Fibroblast of skin of abdomen (primary cell): Measurements from ENCODE around the gene NHSL1.
"Not testable (repeated sequence)": the region's sequence is repeated elsewhere in the genome, so short reads cannot be mapped to it uniquely, and the experiment has no call there.

Source experiments
- DNase-seq: peaks from one replicate; pipeline ENCODE4 v3.0.0-alpha.2; 2013

Gene NHSL1

GRCh38 chr6:138456401-138456790 is 42.9 kb downstream of the NHSL1 start:
- no peak for DNase-seq

DNA sequence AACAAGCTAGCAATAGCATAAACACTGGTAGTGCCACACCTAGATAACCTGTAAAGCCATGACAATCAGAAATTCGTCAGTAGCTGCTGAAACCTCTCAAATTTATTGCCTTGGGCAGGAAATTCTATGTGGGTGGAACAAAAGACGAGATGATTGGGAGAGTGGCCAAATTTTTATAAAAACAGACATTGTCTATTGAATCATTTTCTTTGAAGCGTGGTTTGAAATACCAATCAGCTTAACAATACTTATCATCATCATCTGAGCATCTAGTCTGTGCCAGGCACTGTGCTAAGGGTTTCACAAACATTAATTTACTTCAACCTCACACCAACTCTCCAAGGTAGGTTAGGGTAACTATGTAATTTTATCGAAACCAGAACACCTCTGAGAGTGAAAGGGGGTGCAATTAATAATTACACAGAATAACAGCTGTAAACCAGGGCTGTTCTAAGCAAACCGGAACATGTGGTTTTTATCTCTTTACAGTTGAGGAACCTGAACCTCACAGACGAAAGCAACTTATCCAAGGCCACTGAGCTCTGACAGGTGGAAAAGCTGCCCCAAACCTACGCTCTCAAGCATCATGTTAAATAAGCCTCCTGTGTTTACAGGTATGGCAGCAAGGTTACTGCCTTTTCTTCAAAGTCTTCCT is 43.4 kb downstream of the NHSL1 start:
- DNase-seq = peak; percentile 60

DNA sequence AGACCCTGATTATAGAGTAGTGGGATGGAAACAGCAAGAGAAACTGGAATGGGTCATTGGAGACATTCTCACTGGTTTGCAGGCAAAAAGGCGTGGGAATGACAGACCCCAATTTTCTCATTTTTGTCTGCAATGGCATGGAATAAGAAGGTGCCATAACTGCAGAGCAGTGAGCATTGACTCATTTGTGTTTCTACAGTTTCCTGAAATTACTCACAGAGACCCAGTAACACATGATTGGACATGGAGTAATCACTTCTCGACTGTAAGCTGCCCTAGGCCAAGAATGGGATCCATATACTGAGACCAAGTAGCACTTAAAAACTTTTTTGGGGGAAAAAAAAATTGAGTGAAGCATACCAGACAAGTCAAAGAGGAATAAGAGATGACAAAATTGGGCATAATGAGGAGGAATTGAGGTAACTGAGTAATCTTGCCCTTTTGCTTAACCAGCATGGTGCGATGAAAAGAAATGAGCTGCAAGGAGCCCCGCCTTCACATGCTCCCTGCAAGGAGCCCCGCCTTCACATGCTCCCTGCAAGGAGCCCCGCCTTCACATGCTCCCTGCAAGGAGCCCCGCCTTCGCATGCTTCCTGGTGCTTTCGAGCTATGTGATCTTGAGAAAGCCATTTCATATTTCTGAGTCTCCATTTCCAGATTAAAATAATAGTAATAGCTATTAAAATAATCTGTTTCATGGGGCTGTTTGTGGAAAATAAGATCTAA is 44.1 kb downstream of the NHSL1 start:
- no peak for DNase-seq

DNA sequence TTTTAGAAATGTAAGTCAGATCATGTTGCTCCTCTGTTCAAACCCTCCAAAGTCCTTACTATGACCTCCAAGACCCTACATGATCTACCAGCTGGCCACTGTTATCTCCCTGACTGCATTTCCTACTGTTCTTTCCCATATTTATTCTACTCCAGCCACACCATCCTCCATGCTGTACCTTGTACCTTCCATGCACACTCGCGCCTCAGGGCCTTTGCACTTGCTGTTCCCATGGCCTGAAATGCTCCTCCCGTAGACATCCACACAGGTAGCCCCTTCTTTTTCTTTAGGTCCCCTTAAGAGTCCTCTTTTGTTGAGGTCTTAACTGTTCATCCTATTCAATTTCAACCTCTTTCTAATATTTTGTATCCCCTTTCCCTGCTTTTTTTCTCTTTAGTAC is 48.3 kb downstream of the NHSL1 start:
- no peak for DNase-seq

- DNase-seq = no peak
Measured at GRCh38 chr6:138450445-138450844, 48.8 kb downstream of the NHSL1 start.

DNA sequence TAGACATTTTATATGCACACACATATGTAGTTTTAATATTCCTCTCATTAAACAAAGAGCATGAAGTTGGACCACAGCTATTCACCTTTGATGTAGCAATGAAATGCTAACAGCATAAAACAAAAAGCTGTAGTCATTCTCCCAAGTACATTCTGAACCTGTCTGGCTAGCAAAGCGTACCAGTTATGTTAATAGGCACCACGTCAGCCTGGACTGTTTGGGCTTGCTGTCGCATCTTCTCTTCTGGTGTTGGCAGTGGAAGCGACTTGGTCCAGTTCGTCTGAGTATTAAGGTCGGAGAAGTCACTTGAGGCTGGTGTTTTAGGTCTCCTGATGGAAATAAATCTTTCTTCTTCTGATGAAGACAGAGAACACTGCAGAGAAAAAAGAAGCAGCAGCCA is 52.5 kb downstream of the NHSL1 start:
- no peak for DNase-seq

DNA sequence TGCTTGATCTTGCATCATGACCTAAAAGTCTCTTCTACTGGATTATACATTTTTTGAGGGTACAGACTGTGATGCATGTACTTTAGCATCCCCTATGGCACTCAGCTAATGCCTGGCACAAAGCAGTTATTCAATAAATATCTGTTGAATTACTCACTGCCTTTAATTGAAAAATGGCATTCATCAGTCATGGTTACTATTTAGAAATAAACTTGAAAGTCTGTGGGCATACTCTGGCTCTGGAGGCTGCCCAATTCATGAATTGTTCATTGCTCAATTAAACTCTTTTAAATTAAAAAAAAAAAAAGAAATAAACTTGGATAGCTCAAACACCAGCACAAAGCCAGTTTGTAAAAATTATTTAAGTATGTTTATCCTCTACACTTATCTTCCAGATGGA is 55.3 kb downstream of the NHSL1 start:
- no peak for DNase-seq

GRCh38 chr6:138442663-138443062 is 56.6 kb downstream of the NHSL1 start:
- DNase-seq = no peak

DNA sequence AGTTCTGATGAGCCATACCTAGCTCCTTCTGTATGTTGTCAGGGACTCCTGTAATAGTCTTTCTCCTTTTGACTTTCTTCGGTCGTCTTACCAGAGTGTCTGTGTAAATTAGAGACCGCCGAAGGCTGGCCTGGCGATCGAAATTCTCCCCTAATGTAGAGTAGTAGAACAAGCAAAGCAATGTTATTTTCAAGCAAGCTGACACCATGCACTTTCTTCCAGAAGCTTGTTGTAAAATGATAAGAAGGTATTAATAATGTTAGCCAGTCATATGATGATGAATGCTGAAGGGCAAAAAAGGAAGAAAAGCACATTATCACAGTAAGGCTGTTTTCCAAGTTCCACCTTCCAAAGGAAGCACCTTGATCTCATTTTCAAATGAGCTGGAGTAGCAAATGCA is 57.3 kb downstream of the NHSL1 start:
- no peak for DNase-seq

DNA sequence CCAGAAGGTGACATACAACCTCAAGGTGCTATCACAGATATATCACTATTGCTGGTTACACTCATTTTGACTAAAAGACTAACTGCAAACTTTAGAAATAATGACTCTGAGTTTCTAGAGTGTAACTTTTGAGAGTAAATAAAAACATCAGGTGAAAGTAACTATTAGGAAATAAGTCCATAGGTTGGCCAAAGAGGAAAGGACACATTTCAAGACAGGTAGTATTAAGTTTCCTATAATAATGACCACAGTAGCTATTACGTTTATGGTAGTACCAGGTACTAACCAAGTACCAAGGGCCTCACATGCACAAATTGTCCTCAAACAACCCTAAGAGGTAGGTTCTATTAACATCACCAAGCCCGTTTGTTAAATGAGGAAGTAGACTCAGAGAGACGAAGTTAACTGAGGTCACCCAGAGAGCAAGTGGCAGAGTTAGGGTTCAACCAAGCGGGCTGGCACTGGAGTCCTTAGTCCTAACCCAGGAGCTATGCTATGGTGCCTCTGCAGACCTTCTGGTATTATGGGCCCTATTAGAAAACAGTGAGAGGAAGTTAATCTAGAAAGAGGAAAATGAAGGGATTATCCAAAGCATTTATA is 58.4 kb downstream of the NHSL1 start:
- no peak for DNase-seq

DNA sequence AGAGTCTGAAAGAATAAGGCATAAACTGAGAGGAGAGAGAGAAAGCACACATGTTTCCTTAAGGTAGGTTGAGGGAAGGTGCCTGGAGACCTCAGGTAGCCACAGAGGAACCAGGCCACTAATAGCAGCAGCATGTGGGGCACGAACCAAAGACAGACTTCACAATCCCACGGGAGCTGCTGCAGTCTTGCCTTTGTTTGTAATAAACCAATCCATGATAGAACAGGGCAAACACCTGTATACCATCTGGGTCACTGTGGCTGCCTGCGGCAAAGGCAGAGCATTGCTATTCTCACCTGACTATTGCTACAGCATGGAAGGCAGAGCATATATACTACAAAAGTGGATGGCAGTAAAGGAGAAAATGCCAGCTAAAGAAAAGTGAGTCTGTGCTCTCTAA is 59.0 kb downstream of the NHSL1 start:
- no peak for DNase-seq

- DNase-seq = no peak
Measured at GRCh38 chr6:138439546-138439945, 59.7 kb downstream of the NHSL1 start.

GRCh38 chr6:138434925-138435324 is 64.4 kb downstream of the NHSL1 start:
- DNase-seq = no peak

DNA sequence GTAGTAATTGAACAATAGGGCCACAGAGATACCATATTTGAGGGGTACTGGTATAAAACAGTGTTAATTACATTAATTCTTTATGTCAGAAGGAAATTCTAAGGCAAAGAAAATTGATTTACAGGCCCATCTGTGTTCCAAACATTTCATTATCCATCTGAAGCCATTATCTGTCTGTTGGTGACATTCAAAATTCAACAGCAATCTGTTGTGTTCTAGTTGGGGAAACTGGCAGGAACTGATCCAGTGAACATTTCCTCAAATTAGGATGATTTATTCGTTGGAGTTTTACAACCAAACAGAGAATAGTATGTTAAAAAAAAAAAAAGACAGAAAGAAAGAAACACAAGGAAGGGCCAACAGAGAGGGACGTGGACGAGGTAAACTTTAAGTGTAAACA is 65.2 kb downstream of the NHSL1 start:
- DNase-seq = no peak

DNA sequence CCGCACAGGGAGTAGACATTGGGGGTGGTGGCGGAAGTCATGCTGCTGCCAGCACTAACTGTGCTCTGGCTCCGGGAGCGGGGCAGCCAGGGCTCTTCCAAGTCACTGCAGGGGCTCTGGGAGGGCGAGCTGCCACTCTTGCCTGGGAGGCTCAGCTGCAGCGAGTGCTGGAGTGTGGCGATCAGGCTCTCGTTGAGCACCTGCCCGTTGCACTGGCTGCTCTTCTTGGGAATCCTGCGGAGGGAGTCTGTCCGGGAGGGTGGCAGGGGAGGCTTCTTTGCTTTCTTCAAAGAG is 67.3 kb downstream of the NHSL1 start:
- DNase-seq = no peak

DNA sequence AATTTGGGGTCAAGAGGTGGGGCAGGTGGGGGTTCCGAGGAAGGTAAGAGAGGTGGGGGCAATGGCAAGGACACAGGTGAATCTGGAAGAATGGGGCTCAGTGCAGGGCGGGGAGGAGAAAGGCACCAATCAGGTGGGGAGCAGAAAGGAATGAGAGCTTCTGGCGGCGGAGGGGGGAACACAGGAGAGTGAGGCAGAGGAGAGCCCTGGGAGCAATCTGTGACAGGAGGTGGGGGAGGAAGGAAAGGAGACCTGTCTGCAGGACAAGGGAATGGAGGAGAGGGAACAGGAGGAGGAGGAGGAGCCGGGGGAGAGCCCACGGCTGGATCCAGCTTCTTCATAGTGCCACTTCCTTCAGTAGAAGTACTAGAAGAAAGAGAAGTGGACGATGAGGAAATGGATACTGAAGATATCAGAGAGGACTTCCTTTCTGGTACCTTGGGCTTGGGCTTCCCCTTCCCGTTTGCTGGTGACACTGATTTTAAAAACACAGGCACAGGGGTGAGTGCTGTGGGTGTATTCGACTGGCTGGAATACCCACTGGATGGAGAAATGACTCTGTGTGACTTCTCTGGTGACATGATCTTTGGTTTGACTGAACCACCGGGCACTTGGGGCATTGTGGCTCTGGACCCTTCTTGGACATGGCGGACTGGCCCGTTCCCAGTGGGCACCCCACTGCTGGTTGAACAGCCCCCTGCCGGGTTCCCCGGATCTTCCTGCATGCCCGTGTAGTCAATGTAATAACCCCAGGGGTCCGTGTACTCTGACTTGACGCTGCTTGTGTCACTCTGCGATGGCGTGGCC is 67.8 kb downstream of the NHSL1 start:
- no peak for DNase-seq

DNA sequence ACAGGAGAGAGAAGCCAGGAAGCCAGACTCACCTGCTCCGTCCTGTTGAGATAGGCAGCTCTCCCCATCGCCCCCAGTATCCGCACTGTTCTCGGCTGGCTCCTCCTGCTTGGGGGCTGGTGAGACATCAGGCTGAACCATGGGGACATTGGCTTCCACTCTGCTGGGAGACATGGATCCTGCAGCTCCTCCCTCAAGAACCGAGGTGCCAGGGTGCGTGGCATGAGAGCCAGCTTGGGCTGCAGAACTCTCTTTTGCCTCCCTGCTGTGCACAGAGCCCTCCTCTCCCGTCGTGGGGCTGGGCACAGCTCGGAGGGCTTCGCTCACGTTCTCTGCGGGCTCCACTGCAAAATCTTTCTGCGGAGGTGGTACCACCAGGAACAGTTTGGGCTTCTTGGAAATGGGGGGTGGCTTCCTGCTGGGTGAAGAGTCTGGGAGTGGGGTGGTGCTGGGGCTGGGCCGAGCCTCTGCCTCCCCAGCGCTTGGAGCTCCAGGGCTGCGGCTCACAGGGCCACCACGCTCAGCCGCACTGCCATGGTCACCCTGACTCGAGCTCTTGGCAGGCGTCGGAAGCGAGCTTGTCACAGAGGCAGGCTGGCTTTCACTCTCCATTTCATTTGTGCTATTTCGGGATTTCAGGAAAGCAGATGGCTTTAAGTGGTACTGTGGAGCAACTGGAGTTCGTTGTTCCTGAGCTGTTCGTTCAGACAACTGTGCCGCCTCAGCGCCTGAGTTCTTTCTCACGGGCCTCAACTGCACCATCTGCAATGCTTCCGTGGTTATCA is 68.7 kb downstream of the NHSL1 start:
- no peak for DNase-seq

GRCh38 chr6:138429761-138430160 is 69.5 kb downstream of the NHSL1 start:
- DNase-seq = no peak

GRCh38 chr6:138428944-138429598 is 70.2 kb downstream of the NHSL1 start:
- DNase-seq = peak; percentile 54

DNA sequence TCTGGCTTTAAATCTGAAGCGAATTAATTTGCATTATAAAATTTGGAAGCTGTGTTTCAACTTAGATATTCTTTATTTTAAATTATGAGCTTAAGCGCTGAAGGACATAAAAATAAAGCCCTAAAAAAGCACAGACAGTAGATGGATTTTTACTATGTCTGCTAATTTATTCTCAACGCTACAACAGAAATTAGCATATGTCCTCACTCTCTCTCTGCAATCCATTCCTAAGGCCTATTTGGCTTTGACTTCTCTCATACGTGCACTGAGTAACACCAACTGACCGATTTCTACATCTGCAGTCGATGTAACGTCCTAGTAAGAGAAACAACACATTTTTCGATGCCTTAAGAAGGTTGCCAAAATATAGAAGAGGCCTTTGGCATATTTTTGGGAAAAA is 71.6 kb downstream of the NHSL1 start:
- DNase-seq = no peak

DNA sequence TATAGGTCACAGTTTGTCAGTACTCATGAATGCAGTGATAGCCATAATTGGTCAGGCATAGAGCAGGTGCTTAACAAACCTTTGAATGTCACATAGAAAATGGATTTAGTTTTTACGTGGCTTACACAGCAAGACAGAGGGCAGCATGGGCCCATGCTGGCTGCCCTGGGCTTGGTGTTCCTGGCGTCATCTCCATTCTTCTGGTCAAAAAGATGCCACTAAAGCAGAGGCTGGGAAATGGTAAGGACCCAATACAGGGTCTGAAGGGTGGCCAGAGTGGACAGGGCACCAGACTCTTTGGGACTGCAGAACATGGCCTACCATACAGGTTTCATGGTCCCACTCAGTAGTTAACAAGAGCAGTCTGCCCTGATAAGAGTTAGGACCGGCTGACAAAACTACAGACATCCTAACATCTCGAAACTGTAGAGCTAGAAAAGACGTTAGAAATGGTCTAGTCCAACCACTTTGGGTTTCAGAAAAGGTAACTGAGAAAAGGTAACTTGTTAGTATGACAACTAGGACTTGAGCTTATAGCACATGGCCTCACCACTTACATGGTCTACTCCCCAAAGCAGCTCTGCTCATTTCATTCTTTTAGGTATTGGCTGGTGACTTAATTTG is 72.7 kb downstream of the NHSL1 start:
- DNase-seq = no peak

DNA sequence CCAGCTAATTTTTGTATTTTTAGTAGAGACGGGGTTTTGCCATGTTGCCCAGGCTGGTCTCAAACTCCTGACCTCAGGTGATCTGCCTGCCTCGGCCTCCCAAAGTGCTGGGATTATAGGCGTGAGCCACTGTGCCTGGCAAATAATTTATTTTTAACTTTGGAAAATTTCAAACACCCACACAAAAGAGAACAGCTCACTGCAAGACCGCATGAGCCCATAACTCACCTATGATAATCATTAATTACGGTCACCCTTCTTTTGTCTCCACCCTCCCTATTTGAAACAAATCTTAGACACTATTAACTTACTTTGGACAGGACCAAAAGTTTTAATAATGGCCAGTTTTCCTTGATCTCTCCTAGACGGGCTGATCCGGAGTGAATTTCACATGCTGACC is 74.0 kb downstream of the NHSL1 start:
- not testable (repeated sequence) for DNase-seq
